Adrenal gland (tissue), 12 donors: Measurements from ENCODE around the gene NHS. TPM values are rescaled to one million over a fixed set of nuclear protein-coding genes. Genes with fewer than 3 reads are reported as not detected.

ENCODE experiments used
- DNase-seq, 7 donors: peaks; one replicate each; pipeline ENCODE4 v3.0.0-alpha.2; 2019 to 2020
- H3K27ac ChIP-seq, 5 donors: fragments of 200-600 bp; sonication (generic) in 4 of 5; 1 replicate in 3 of 5; 2 replicates in 2 of 5; pipeline versions ENCODE4 v1.5.1 to v1.8.0; 2016 to 2020; ENCODE audit warnings: mild to moderate bottlenecking in 1 of 5
- H3K27me3 ChIP-seq: fragments of 200-600 bp; 2 replicates; pipeline ENCODE4 v1.8.0; 2021
- H3K36me3 ChIP-seq, 2 donors: fragments of 200-600 bp; replicated peaks in 1 of 2; 1 replicate in 1 of 2; 2 replicates in 1 of 2; pipeline versions ENCODE4 v1.5.1 to v1.8.0; 2018 to 2022
- H3K4me1 ChIP-seq, 2 donors: fragments of 200-600 bp; replicated peaks in 1 of 2; 1 replicate in 1 of 2; 2 replicates in 1 of 2; pipeline versions ENCODE4 v1.5.1 to v1.8.0; 2018 to 2021
- H3K4me3 ChIP-seq, 4 donors: fragments of 200-600 bp; sonication (generic) in 3 of 4; one replicate each; pipeline ENCODE4 v1.5.1; 2016 to 2018
- H3K9me3 ChIP-seq, 3 donors: fragments of 200-600 bp; sonication (generic) in 1 of 3; replicated peaks in 1 of 3; 1 replicate in 2 of 3; 2 replicates in 1 of 3; pipeline versions ENCODE4 v1.5.1 to v1.8.0; 2016 to 2021
- CTCF ChIP-seq, 6 experiments: fragments of 450-650 bp in 4 of 6; fragments of 200-600 bp in 2 of 6; sonication (generic) in 1 of 6; IDR thresholded peaks; 1 replicate in 5 of 6; 2 replicates in 1 of 6; pipeline versions ENCODE4 v1.5.1 to v1.8.0; 2016 to 2021; ENCODE audit warnings: antibody characterized with exemption in 6 of 6, mild to moderate bottlenecking in 2 of 6, moderate library complexity in 1 of 6
- POLR2A ChIP-seq, 2 donors: fragments of 450-650 bp; IDR thresholded peaks; one replicate each; pipeline ENCODE4 v1.6.1; 2017; ENCODE audit warnings: antibody characterized with exemption in 2 of 2, mild to moderate bottlenecking in 2 of 2, moderate library complexity in 1 of 2
- WGBS, 4 donors: extraction: QIAGEN DNeasy Blood & Tissue Kit in 2 of 4; methylation state at CpG; one replicate each; pipeline versions ENCODE4 v1.1.5 to v1.1.7; 2013 to 2017; 5-methylcytosine and 5-hydroxymethylcytosine counted together
- intact Hi-C, 2 donors: fragments of 100-400 bp; cut with DNase I; formaldehyde crosslinking; loops; one replicate each; pipeline versions ENCODE4 v1.14.1 to v1.15.0; 2022 to 2023
- polyA plus RNA-seq, 3 donors: library from polyadenylated mRNA; stranded (reverse); fragments of 200-250 nt in 2 of 3; fragments of 350-450 nt in 1 of 3; fragmentation: Illumina TruSeq in 1 of 3; extraction: RNeasy Lipid Tissue Mini Kit (QIAGEN cat#74804) in 1 of 3; gene quantifications; one replicate each; pipeline ENCODE4 v1.2.3, GENCODE V29; 2013 to 2014
- total RNA-seq, 9 donors: library from RNA; depleted of rRNA in 4 of 9; stranded (reverse); fragments of >200 nt in 4 of 9; fragments of 120-200 nt in 1 of 9; fragmentation: NEBNext Ultra II Directional in 1 of 9; extraction: Animal tissue kit (Norgen Biotek cat#: 25700) in 1 of 9; gene quantifications; one replicate each; pipeline versions ENCODE4 v1.1.0 to v1.2.4, GENCODE V29; 2013 to 2023
- donor health status: healthy with polysubstance abuse.
- donor health status: Bipolar disorder and iron deficiency.
- donor health status: DM: yes; HTN: yes; CAD: no.
- donor health status: DM: no; HTN: no; CAD: no.
- donor health status: DM: no; HTN: no; CAD: no.
- donor health status: DM: yes; HTN: yes; CAD: no.

The NHS gene
- total and polyA plus RNA-seq, 12 donors = 4.4 to 12.5 (median 6.8) TPM

- no peak for DNase-seq
- no peak for TF ChIP-seq CTCF (IDR thresholded peaks at IDR 0.05)
- TF ChIP-seq POLR2A (IDR thresholded peaks at IDR 0.05) = no peak
- intact Hi-C loops = no loop called here
- H3K4me3 ChIP-seq = peak overlapping the region in 2 of 4 donors; percentile 56
- H3K27ac ChIP-seq = peak overlapping the region; percentile 88 to 97 (median 94)
- WGBS, 4 donors = 12 to 46% (median 26%) methylated on average over 6 of the region's 6 CpGs
- H3K27me3 ChIP-seq = no peaks in the 10 kb centered on the region
- H3K36me3 ChIP-seq = no peaks in the 10 kb centered on the region
- H3K9me3 ChIP-seq = no peaks in the 10 kb centered on the region
- peaks cover 0 to 8% of the 10 kb centered on the region in 2 donors for H3K4me1 ChIP-seq
These were observed 363.9 kb downstream of the NHS start for GRCh38 chrX:17738737-17739535.

GRCh38 chrX:17740137-17741122 is 365.4 kb downstream of the NHS start:
- peak overlapping the region in 2 of 5 donors; percentile 0 to 11 for H3K27ac ChIP-seq
- H3K27me3 ChIP-seq = no peaks in the 10 kb centered on the region
- H3K4me1 ChIP-seq = peaks cover 0 to 8% of the 10 kb centered on the region in 2 donors
- 58 to 67% (median 63%) methylated on average over 10 to 11 of the region's 11 CpGs for WGBS, 4 donors
- TF ChIP-seq CTCF (IDR thresholded peaks at IDR 0.05) (no peak), POLR2A (IDR thresholded peaks at IDR 0.05) (no peak)
- no peaks in the 10 kb centered on the region for H3K9me3 ChIP-seq
- intact Hi-C loops = no loop called here
- H3K36me3 ChIP-seq = no peaks in the 10 kb centered on the region
- no peak overlapping the region for H3K4me3 ChIP-seq
- DNase-seq = peak in 6 of 7 donors; percentile 26 to 59 (median 34)

GRCh38 chrX:17741123-17741511 is 366.1 kb downstream of the NHS start:
- H3K27ac ChIP-seq = peak overlapping the region in 1 of 5 donors; percentile 11
- peaks cover 0 to 8% of the 10 kb centered on the region in 2 donors for H3K4me1 ChIP-seq
- H3K9me3 ChIP-seq = no peaks in the 10 kb centered on the region
- no peaks in the 10 kb centered on the region for H3K36me3 ChIP-seq
- H3K27me3 ChIP-seq = no peaks in the 10 kb centered on the region
- TF ChIP-seq CTCF (IDR thresholded peaks at IDR 0.05) (no peak), POLR2A (IDR thresholded peaks at IDR 0.05) (peak in 1 of 2 donors; percentile 17)
- H3K4me3 ChIP-seq = no peak overlapping the region
- WGBS, 4 donors = 36 to 50% (median 44%) methylated on average over 5 to 9 of the region's 9 CpGs
- DNase-seq = peak in 3 of 7 donors; percentile 8 to 53 (median 15)
- intact Hi-C loops = no loop called here

GRCh38 chrX:17743913-17744312 is 368.9 kb downstream of the NHS start:
- Histone ChIP-seq H3K4me3 (no peak overlapping the region), H3K27ac (no peak overlapping the region), H3K9me3 (no peaks in the 10 kb centered on the region), H3K27me3 (no peaks in the 10 kb centered on the region), H3K36me3 (no peaks in the 10 kb centered on the region), H3K4me1 (peaks cover 0 to 5% of the 10 kb centered on the region in 2 donors)
- WGBS, 4 donors = 35 to 62% (median 47%) methylated on average over 2 of the region's 2 CpGs
- no peak for DNase-seq
- intact Hi-C loops = no loop called here
- TF ChIP-seq POLR2A (IDR thresholded peaks at IDR 0.05) (no peak), CTCF (IDR thresholded peaks at IDR 0.05) (no peak)
